ENCODE results near the gene SLC38A1.

GRCh38 chr12:46260124-46260912, 8.5 kb downstream of the SLC38A1 start:
- TF ChIP-seq YY1 (IDR thresholded peaks at IDR 0.05; ENCODE audit: insufficient read depth, insufficient read length) (no peak), ZNF274 (IDR thresholded peaks at IDR 0.05; ENCODE audit: low read depth, low read length) (no peak), SUZ12 (IDR thresholded peaks at IDR 0.05; ENCODE audit: extremely low read depth, insufficient read depth, insufficient read length) (no peak)
